GM10266 (cell line): ENCODE measurements around the gene SIL1.

ENCODE experiments used
- DNase-seq: peaks from one replicate; pipeline ENCODE4 v3.0.0; 2012; ENCODE audit errors: extremely low spot score
- CTCF ChIP-seq: IDR thresholded peaks from 2 replicates; pipeline ENCODE4 v1.5.1; 2012; ENCODE audit warnings: mild to moderate bottlenecking, low read depth; ENCODE audit not compliant: control insufficient read depth, insufficient read depth; ENCODE audit errors: missing control alignments

Gene SIL1

GRCh38 chr5:138943599-138944173, 254.5 kb downstream of the SIL1 start:
- no peak for TF ChIP-seq CTCF
- DNase-seq: no peak

GRCh38 chr5:138942861-138943260, 255.3 kb downstream of the SIL1 start:
- TF ChIP-seq CTCF: no peak
- DNase-seq: no peak

GRCh38 chr5:138942066-138942465, 256.1 kb downstream of the SIL1 start:
- DNase-seq: no peak
- TF ChIP-seq CTCF: no peak

GRCh38 chr5:138938526-138938925, 259.6 kb downstream of the SIL1 start:
- DNase-seq: no peak
- no peak for TF ChIP-seq CTCF

- DNase-seq: no peak
- no peak for TF ChIP-seq CTCF
Measured at GRCh38 chr5:138937392-138938387, 260.5 kb downstream of the SIL1 start.

- no peak for TF ChIP-seq CTCF
- no peak for DNase-seq
Measured at GRCh38 chr5:138936968-138937345, 261.2 kb downstream of the SIL1 start.

GRCh38 chr5:138936225-138936967, 261.8 kb downstream of the SIL1 start:
- DNase-seq: no peak
- TF ChIP-seq CTCF: no peak
